Prostate gland (tissue), 2 donors: ENCODE data around the gene ERN1. TPM values are rescaled to one million over a fixed set of nuclear protein-coding genes. Genes with fewer than 3 reads are reported as not detected.

Source experiments
- DNase-seq: peaks from one replicate; pipeline ENCODE4 v3.0.0-alpha.2; 2019; ENCODE audit warnings: low spot score
- H3K27ac ChIP-seq, 2 donors: fragments of 200-600 bp; sonication (generic); 2 replicates each; pipeline ENCODE4 v1.5.1; 2017 to 2019
- H3K27me3 ChIP-seq: fragments of 200-600 bp; sonication (generic); replicated peaks from 2 replicates; pipeline ENCODE4 v1.5.1; 2019; ENCODE audit not compliant: insufficient read depth
- H3K36me3 ChIP-seq, 2 donors: fragments of 200-600 bp; sonication (generic); 1 replicate in 1 of 2; 2 replicates in 1 of 2; pipeline versions ENCODE4 v1.5.1 to v1.8.1; 2017 to 2019
- H3K4me1 ChIP-seq: fragments of 200-600 bp; sonication (generic); replicated peaks from 2 replicates; pipeline ENCODE4 v1.5.1; 2019
- H3K4me3 ChIP-seq, 2 donors: fragments of 200-600 bp; sonication (generic); 2 replicates each; pipeline ENCODE4 v1.5.1; 2017 to 2019
- H3K9me3 ChIP-seq: fragments of 200-600 bp; sonication (generic); 2 replicates; pipeline ENCODE4 v1.5.1; 2017
- POLR2A ChIP-seq: fragments of 450-650 bp; IDR thresholded peaks from one replicate; pipeline ENCODE4 v1.6.1; 2016; ENCODE audit warnings: antibody characterized with exemption, mild to moderate bottlenecking
- POLR2AphosphoS5 ChIP-seq: sonication (generic); formaldehyde crosslinking; IDR thresholded peaks from one replicate; pipeline ENCODE4 v1.6.1; 2017; ENCODE audit warnings: antibody characterized with exemption
- WGBS: methylation state at CpG from one replicate; pipeline ENCODE4 v1.1.5; 2018; 5-methylcytosine and 5-hydroxymethylcytosine counted together
- intact Hi-C: fragments of 100-400 bp; cut with DNase I; formaldehyde crosslinking; loops from one replicate; pipeline ENCODE4 v1.14.2; 2022
- total RNA-seq, 2 donors: library from RNA; depleted of rRNA; stranded (reverse); fragments of >200 nt; gene quantifications; one replicate each; pipeline ENCODE4 v1.1.0, GENCODE V29; 2016
- TF ChIP-seq, protein P1 (sequence below), 4 experiments: fragments of 200-600 bp in 2 of 4; fragments of 450-650 bp in 2 of 4; sonication (generic) in 2 of 4; IDR thresholded peaks; 1 replicate in 3 of 4; 2 replicates in 1 of 4; pipeline ENCODE4 v1.5.1; 2016 to 2019; ENCODE audit warnings: antibody characterized with exemption in 4 of 4, mild to moderate bottlenecking in 2 of 4, moderate library complexity in 2 of 4

The ERN1 gene
- total RNA-seq, 2 donors from 2014 or later, result 14.4 to 21.4 TPM

DNA sequence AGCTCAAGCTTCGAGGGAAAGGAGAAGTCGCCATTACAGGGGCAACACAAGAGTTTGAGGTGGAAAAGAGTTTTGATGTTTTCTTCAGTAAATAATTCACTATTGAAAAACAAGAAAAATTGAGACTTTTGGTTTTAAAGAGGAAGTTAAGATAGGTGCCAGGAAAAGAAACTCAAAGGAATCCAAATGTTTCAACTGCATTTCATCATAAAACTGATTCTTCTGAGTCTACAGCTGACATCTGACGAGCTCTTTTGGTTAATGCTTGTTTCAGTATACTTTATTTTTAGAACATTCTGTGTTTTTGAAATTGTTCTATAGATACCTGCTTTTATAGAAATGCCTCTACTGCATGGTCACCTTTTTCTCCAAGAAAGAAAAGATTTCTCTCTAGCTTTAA lies 54.0 kb downstream of the ERN1 start:
- Histone ChIP-seq H3K9me3 (no peaks in the 10 kb centered on the region), H3K4me1 (peaks cover 3% of the 10 kb centered on the region), H3K36me3 (peaks cover 3 to 8% of the 10 kb centered on the region in 2 donors), H3K27me3 (no peaks in the 10 kb centered on the region), H3K4me3 (no peak overlapping the region), H3K27ac (no peak overlapping the region)
- 72% methylated on average over 3 of the region's 3 CpGs for WGBS
- intact Hi-C loops, result no loop called here
- DNase-seq, result no peak
- no peak for TF ChIP-seq POLR2A
- no peak for TF ChIP-seq POLR2AphosphoS5
- TF ChIP-seq, protein P1, sequence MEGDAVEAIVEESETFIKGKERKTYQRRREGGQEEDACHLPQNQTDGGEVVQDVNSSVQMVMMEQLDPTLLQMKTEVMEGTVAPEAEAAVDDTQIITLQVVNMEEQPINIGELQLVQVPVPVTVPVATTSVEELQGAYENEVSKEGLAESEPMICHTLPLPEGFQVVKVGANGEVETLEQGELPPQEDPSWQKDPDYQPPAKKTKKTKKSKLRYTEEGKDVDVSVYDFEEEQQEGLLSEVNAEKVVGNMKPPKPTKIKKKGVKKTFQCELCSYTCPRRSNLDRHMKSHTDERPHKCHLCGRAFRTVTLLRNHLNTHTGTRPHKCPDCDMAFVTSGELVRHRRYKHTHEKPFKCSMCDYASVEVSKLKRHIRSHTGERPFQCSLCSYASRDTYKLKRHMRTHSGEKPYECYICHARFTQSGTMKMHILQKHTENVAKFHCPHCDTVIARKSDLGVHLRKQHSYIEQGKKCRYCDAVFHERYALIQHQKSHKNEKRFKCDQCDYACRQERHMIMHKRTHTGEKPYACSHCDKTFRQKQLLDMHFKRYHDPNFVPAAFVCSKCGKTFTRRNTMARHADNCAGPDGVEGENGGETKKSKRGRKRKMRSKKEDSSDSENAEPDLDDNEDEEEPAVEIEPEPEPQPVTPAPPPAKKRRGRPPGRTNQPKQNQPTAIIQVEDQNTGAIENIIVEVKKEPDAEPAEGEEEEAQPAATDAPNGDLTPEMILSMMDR (IDR thresholded peaks at IDR 0.05), result no peak

DNA sequence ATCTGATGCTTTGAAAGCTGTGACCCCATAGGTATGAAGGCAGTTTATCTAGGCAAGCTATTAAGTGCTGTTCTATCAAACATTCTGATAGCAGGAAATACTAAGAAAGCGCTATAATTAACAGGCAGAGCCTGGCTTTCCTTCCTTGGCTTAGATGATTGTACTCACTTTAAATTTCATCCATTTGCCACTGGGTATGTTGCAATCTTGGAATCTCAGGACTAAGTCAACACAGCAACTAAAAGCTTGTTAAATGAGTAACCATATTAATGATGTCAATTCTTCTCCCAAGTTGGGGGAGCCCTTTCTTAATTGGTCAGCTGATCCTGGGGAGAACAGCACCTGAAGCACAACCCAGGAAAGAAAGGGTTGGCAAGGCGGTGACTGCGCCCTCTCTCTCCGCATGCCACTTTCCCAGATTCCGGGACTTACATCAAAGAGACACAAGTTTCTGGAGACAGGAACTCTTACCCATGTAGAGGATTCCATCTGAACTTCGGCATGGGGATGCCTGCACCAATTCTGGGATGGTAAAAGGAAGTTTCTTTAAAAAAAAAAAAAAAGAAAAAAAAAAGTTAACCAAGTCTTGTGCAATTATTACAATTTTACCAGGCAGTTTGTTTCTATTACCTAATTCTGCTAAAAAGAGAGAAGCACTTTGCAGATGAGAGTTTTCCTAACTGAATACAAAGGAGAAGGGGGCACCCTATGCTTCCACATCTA lies 55.1 kb downstream of the ERN1 start:
- Histone ChIP-seq H3K4me3 (no peak overlapping the region), H3K4me1 (peaks cover 3% of the 10 kb centered on the region), H3K27me3 (no peaks in the 10 kb centered on the region), H3K27ac (peak overlapping the region; percentile 51 to 57), H3K36me3 (peaks cover 3 to 12% of the 10 kb centered on the region in 2 donors), H3K9me3 (no peaks in the 10 kb centered on the region)
- intact Hi-C loops, result no loop called here
- TF ChIP-seq, protein P1 (IDR thresholded peaks at IDR 0.05), result no peak
- TF ChIP-seq POLR2A, result no peak
- TF ChIP-seq POLR2AphosphoS5, result peak; percentile 84
- DNase-seq, result peak; percentile 52
- WGBS, result 49% methylated on average over 6 of the region's 6 CpGs

DNA sequence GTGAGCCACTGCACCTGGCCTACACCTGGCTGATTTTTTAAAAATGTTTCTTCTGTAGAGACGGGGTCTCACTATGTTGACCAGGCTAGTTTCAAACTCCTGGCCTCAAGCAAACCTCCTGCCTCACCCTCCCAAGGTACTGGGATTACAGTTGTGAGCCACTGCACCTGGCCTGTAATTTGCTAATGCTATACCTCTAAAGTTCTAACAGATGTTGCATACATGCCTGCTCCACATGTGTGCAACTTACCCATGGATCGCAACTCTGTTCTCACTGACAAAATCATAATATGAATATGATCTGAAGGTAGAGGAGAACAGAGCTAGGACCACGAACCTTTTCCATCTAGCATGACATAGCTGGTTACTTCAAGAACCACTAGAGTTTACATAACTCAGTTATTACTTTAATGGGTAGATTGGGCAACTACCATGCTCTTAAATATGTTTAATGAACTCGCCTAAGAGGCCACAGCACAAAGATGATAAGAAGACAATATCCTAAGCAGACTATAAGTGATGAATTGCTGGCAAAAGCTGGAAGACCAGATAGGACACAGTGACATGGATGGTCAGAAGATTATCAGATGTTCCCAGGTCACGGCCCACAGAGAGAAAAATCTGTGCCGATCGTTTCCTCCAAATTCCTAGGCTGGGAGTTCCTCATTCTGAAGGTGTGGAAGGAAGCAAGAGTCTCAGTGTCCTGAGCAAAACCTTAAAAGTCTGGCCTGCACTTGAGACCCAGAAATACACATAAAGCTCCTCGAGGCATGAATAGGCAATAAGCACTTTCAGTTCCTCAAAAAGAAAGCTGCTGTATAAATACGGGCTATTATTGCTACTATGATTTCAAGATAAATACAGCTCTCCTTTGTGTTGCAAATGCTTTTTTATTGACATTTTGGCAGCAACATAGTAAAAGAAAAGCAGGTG lies 55.9 kb downstream of the ERN1 start:
- no peaks in the 10 kb centered on the region for H3K9me3 ChIP-seq
- H3K27me3 ChIP-seq, result no peaks in the 10 kb centered on the region
- intact Hi-C loops, result no loop called here
- DNase-seq, result no peak
- peaks cover 3% of the 10 kb centered on the region for H3K4me1 ChIP-seq
- H3K27ac ChIP-seq, result peak overlapping the region; percentile 51 to 57
- TF ChIP-seq POLR2A, result no peak
- TF ChIP-seq POLR2AphosphoS5, result no peak
- TF ChIP-seq, protein P1 (IDR thresholded peaks at IDR 0.05), result no peak
- H3K36me3 ChIP-seq, result peaks cover 6 to 12% of the 10 kb centered on the region in 2 donors
- whole genome bisulfite sequencing, result 48% methylated on average over 9 of the region's 9 CpGs
- no peak overlapping the region for H3K4me3 ChIP-seq

DNA sequence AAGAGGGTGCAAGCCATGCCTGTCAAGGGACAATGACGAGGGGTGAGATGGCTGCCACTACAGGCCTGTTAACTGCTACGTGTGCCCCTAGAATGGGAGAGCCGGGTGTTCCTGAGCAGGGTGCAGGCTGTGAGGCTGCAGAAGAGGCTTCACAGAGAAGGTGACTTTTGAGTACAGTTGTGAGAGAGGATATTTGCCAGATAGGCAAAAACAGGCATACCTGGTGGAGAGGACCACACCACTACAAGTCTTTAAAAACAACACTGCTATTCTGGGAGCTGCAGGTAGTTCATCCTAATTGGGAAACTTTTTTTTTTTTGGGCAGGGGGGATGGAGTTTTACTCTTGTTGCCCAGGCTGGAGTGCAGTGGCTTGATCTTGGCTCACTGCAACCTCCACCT lies 58.8 kb downstream of the ERN1 start:
- Histone ChIP-seq H3K9me3 (no peaks in the 10 kb centered on the region), H3K27me3 (no peaks in the 10 kb centered on the region), H3K4me1 (peaks cover 3% of the 10 kb centered on the region), H3K36me3 (peaks cover 7 to 12% of the 10 kb centered on the region in 2 donors), H3K4me3 (no peak overlapping the region), H3K27ac (no peak overlapping the region)
- no peak for DNase-seq
- no peak for TF ChIP-seq POLR2A
- TF ChIP-seq, protein P1 (IDR thresholded peaks at IDR 0.05), result no peak
- no peak for TF ChIP-seq POLR2AphosphoS5
- 94% methylated on average over 3 of the region's 3 CpGs for WGBS
- intact Hi-C loops, result no loop called here
